ENCODE measurements around the gene LAMB4. TPM values are rescaled to one million over a fixed set of nuclear protein-coding genes. Genes with fewer than 3 reads are reported as not detected.

LAMB4 gene
- total RNA-seq, 1 donor from 2014 or later = not detected

- H3K27ac ChIP-seq = no peak overlapping the region
- H3K9me3 ChIP-seq = no peaks in the 10 kb centered on the region
- DNase-seq = no peak
- no peak for TF ChIP-seq CTCF (IDR thresholded peaks at IDR 0.05)
- no peaks in the 10 kb centered on the region for H3K36me3 ChIP-seq
- ATAC-seq = no peak
- intact Hi-C loops (cut with DNase I) = no loop called here
- no peaks in the 10 kb centered on the region for H3K4me1 ChIP-seq
- no peaks in the 10 kb centered on the region for H3K27me3 ChIP-seq (ENCODE audit: low read depth)
- H3K4me3 ChIP-seq = no peak overlapping the region
These were observed 62.3 kb downstream of the LAMB4 start for GRCh38 chr7:108067844-108068243.

- no peak for ATAC-seq
- Histone ChIP-seq H3K36me3 (no peaks in the 10 kb centered on the region), H3K27ac (no peak overlapping the region), H3K9me3 (no peaks in the 10 kb centered on the region), H3K27me3 (ENCODE audit: low read depth) (no peaks in the 10 kb centered on the region), H3K4me3 (no peak overlapping the region), H3K4me1 (no peaks in the 10 kb centered on the region)
- no peak for TF ChIP-seq CTCF (IDR thresholded peaks at IDR 0.05)
- intact Hi-C loops (cut with DNase I) = no loop called here
- no peak for DNase-seq
These were observed 63.7 kb downstream of the LAMB4 start for GRCh38 chr7:108066486-108066885.

GRCh38 chr7:108063520-108063933 lies 66.6 kb downstream of the LAMB4 start:
- peak in 1 of 2 donors; percentile 21 for ATAC-seq
- no peak for DNase-seq
- H3K9me3 ChIP-seq = no peaks in the 10 kb centered on the region
- intact Hi-C loops (cut with DNase I) = no loop called here
- H3K4me3 ChIP-seq = no peak overlapping the region
- H3K27me3 ChIP-seq (ENCODE audit: low read depth) = no peaks in the 10 kb centered on the region
- H3K4me1 ChIP-seq = no peaks in the 10 kb centered on the region
- H3K27ac ChIP-seq = no peak overlapping the region
- H3K36me3 ChIP-seq = no peaks in the 10 kb centered on the region
- TF ChIP-seq CTCF (IDR thresholded peaks at IDR 0.05) = no peak

- intact Hi-C loops (cut with DNase I) = no loop called here
- Histone ChIP-seq H3K27ac (no peak overlapping the region), H3K27me3 (ENCODE audit: low read depth) (no peaks in the 10 kb centered on the region), H3K4me1 (no peaks in the 10 kb centered on the region), H3K36me3 (no peaks in the 10 kb centered on the region), H3K9me3 (no peaks in the 10 kb centered on the region), H3K4me3 (no peak overlapping the region)
- no peak for DNase-seq
- no peak for TF ChIP-seq CTCF (IDR thresholded peaks at IDR 0.05)
- ATAC-seq = no peak
These were observed 67.7 kb downstream of the LAMB4 start for GRCh38 chr7:108062250-108063014.

GRCh38 chr7:108059526-108059925 lies 70.6 kb downstream of the LAMB4 start:
- Histone ChIP-seq H3K9me3 (no peaks in the 10 kb centered on the region), H3K36me3 (no peaks in the 10 kb centered on the region), H3K27ac (no peak overlapping the region), H3K4me3 (no peak overlapping the region), H3K27me3 (ENCODE audit: low read depth) (no peaks in the 10 kb centered on the region), H3K4me1 (no peaks in the 10 kb centered on the region)
- intact Hi-C loops (cut with DNase I) = no loop called here
- no peak for DNase-seq
- ATAC-seq = no peak
- TF ChIP-seq CTCF (IDR thresholded peaks at IDR 0.05) = no peak
